ENCODE data around the gene ZDHHC14. TPM values are rescaled to one million over a fixed set of nuclear protein-coding genes. Genes with fewer than 3 reads are reported as not detected.

Gene ZDHHC14
- total RNA-seq, 1 donor: 7.9 TPM

GRCh38 chr6:157396026-157396425 is 15.0 kb downstream of the ZDHHC14 start:
- no peak for TF ChIP-seq CTCF (IDR thresholded peaks at IDR 0.05; ENCODE audit: insufficient read depth, low read length)
- H3K4me3 ChIP-seq (ENCODE audit: low read depth, low read length): no peak overlapping the region
- no peak for DNase-seq (ENCODE audit: low read depth)

GRCh38 chr6:157397660-157398059 is 16.7 kb downstream of the ZDHHC14 start:
- TF ChIP-seq CTCF (IDR thresholded peaks at IDR 0.05; ENCODE audit: insufficient read depth, low read length): no peak
- H3K4me3 ChIP-seq (ENCODE audit: low read depth, low read length): no peak overlapping the region
- DNase-seq (ENCODE audit: low read depth): no peak

GRCh38 chr6:157398151-157398550 is 17.2 kb downstream of the ZDHHC14 start:
- DNase-seq (ENCODE audit: low read depth): no peak
- TF ChIP-seq CTCF (IDR thresholded peaks at IDR 0.05; ENCODE audit: insufficient read depth, low read length): no peak
- no peak overlapping the region for H3K4me3 ChIP-seq (ENCODE audit: low read depth, low read length)

GRCh38 chr6:157400676-157401075 is 19.7 kb downstream of the ZDHHC14 start:
- no peak for TF ChIP-seq CTCF (IDR thresholded peaks at IDR 0.05; ENCODE audit: insufficient read depth, low read length)
- DNase-seq (ENCODE audit: low read depth): no peak

GRCh38 chr6:157401734-157402338 is 20.8 kb downstream of the ZDHHC14 start:
- H3K4me3 ChIP-seq (ENCODE audit: low read depth, low read length): no peak overlapping the region
- DNase-seq (ENCODE audit: low read depth): no peak
- no peak for TF ChIP-seq CTCF (IDR thresholded peaks at IDR 0.05; ENCODE audit: insufficient read depth, low read length)

More at GRCh38 chr6:157400676-157401075, 19.7 kb downstream of the ZDHHC14 start:
- H3K4me3 ChIP-seq (ENCODE audit: low read depth, low read length): no peak overlapping the region

GRCh38 chr6:157402996-157403685 is 22.2 kb downstream of the ZDHHC14 start:
- no peak for TF ChIP-seq CTCF (IDR thresholded peaks at IDR 0.05; ENCODE audit: insufficient read depth, low read length)
- no peak overlapping the region for H3K4me3 ChIP-seq (ENCODE audit: low read depth, low read length)
- no peak for DNase-seq (ENCODE audit: low read depth)
